B cell (primary cell): ENCODE measurements around the gene PRPS2.

ENCODE experiments used
- EZH2 ChIP-seq: IDR thresholded peaks from 2 replicates; pipeline ENCODE4 v1.6.1; 2012; ENCODE audit warnings: borderline replicate concordance, low read depth, mild to moderate bottlenecking, moderate library complexity, low read length; ENCODE audit not compliant: insufficient read depth, poor library complexity, severe bottlenecking
- TF ChIP-seq, protein P1 (sequence below): fragments of 200-600 bp; IDR thresholded peaks from one replicate; pipeline ENCODE4 v1.8.0; 2022; ENCODE audit warnings: antibody characterized with exemption, mild to moderate bottlenecking

DNA sequence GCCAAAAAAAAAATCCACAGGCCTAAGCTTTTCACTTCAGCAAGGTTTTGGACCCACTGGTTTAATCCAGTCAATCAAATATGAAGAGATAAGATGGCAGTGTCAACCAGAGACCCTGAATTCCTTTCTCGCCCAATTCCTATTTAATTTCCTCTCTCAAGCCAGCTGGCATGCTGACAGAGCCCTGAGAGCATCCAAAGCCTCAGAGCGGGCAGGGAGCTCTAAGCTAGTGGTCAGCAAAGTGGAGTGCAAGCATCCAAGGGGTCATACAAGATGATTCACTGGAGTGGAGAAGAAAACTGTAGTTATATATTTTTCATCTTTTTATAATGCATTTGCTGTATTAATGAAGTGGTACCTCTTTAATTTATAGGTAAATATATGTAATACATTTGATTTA, 37.8 kb upstream of the PRPS2 start:
- TF ChIP-seq, protein P1, sequence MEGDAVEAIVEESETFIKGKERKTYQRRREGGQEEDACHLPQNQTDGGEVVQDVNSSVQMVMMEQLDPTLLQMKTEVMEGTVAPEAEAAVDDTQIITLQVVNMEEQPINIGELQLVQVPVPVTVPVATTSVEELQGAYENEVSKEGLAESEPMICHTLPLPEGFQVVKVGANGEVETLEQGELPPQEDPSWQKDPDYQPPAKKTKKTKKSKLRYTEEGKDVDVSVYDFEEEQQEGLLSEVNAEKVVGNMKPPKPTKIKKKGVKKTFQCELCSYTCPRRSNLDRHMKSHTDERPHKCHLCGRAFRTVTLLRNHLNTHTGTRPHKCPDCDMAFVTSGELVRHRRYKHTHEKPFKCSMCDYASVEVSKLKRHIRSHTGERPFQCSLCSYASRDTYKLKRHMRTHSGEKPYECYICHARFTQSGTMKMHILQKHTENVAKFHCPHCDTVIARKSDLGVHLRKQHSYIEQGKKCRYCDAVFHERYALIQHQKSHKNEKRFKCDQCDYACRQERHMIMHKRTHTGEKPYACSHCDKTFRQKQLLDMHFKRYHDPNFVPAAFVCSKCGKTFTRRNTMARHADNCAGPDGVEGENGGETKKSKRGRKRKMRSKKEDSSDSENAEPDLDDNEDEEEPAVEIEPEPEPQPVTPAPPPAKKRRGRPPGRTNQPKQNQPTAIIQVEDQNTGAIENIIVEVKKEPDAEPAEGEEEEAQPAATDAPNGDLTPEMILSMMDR: no peak
- TF ChIP-seq EZH2: no peak
